Stimulated activated CD4-positive, alpha-beta T cell treated with anti-CD3 and anti-CD28 coated beads, Interleukin-15, amount 100 ng/mL, for 48 hours (primary cell): Measurements from ENCODE around the gene PDE6B.
"Not testable (repeated sequence)": the region's sequence is repeated elsewhere in the genome, so short reads cannot be mapped to it uniquely, and the experiment has no call there.

Experiments
- DNase-seq, 2 donors: peaks; one replicate each; pipeline ENCODE4 v3.0.0-alpha.2; 2020; ENCODE audit warnings: low read depth in 2 of 2

Gene PDE6B

DNA sequence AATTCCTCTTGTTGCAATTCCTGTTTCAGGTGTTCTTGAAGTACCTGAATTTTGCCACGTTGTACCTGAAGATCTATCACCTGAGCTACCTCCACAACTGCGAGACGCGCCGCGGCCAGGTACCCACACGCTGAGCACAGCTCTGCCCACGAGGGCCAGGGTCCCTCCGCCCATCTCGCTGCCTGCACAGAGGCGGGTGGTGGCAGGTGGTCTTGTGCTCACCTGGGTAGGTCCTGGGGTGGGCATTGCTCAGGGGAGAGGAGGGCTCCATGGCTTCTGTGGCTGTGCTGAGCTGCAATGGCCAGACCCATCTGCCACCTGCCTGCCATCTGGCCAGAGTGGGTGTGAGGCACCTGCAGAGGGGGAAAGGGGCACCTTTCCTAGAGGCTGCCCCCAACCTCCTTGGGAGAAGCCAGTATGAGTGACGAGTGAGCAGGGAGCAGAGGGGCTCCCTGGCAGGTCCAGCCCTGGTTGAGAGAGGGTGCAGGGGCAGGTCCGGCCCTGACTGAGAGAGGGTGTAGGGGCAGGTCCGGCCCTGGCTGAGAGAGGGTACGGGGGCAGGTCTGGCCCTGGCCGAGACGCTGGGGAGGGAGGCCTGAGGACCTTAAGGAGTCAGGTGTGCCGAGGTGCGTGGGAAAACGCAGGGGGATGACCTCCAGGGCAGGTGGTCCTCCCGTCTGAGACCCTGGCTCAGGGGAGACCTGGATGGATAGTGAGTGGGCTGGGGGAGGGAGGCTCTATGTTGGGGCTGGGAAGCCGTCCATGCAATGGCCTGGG, 10.7 kb downstream of the PDE6B start:
- DNase-seq, result no peak

DNA sequence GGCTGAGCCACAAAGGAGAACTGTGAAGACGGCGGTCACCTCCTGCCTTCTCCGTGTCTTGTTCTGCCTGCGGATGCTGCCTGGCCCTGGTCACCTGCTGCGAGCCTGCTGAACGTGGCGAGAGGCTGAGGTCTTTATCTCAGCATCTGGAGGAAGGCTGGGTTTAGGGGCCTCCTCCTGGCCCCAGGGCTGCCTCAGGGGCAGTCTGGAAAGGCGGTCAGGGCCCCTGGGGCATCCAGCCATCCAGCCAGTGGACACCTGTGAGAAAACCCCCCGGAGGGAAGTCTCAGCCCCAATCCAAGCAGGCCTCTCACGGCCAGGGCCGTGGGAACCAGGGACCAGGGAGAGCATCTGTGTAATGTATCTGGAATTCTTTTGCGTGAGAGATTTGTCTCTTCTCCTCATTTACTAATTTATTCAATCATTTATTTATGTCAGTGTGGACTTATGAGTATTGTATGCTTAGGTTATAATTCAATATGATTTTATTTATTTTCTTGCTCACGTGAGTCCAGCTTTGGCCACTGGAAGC, 11.3 kb downstream of the PDE6B start:
- DNase-seq, result no peak

DNA sequence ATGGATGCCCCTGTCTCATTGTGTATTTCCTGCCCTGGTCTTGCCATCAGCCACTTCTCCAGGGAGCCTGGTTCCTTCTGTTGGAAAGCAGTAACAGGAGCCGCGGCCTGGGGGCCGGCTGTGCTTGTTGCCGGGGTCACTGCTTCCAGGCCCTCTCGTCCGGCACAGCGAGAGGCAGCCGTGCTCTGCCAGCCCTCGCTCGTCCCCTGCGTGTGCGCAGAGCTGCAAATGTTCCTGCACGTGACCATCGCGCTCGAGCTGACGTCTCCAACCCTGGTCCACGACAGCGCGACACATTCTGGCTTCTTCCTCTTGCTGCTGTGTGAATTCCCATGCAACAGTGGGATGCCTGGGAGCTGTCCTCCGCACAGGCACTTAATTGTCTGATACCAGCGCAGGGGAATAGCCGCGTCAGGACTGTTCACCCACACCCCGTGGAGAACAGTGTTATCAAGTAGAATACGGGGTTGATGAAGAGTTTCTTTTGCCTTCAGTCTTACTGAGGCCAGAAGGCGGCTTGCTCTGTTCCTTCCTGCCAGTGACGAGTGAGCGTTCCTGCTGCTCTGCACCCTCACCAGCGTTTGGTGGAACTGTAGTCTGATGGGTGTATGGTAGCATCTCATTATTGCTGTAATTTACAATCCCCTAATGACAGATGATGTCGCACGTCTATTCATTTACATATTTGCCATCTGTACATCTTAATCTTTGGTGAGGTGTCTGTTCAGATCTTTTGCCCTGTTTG, 12.3 kb downstream of the PDE6B start:
- DNase-seq, result no peak

GRCh38 chr4:642366-642765, 17.0 kb downstream of the PDE6B start:
- not testable (repeated sequence) for DNase-seq

DNA sequence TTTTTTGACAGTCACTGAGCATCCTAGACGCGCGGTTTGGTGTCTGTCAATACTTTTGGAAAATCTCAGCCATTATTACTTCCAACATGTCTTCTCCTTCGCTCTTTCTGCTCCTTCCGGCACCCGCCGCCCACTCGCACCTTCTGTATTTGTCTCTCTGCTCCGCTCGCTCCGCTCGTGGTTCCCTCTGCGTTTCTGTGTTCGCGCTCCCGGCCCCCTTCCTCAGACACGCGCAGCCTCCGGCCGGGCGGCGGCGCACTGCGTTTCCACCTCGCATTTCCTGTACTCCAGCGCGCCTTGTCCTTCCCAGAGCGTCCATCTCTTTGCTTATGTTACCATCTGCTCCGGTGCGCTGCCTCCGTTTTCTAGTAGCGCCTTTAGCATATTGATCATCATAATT, 21.1 kb downstream of the PDE6B start:
- DNase-seq, result peak in 1 of 2 donors; percentile 30

DNA sequence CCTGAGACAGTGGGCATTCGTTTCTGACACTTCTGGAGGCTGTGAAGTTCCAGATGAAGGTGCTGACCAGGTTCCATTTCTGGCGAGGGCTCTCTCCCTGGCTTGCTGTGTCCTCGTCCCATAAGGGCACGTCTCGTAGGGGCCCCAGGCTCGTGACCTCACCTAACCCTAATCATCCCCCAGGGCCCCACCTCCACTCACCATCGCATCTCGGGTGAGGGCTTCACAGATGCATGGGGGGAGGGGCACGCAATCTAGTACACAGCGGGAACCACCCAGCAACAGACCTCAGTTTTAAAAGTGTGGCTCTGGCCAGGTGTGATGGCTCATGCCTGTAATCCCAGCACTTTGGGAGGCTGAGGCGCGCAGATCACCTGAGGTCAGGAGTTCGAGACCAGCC, 22.1 kb downstream of the PDE6B start:
- DNase-seq, result no peak

DNA sequence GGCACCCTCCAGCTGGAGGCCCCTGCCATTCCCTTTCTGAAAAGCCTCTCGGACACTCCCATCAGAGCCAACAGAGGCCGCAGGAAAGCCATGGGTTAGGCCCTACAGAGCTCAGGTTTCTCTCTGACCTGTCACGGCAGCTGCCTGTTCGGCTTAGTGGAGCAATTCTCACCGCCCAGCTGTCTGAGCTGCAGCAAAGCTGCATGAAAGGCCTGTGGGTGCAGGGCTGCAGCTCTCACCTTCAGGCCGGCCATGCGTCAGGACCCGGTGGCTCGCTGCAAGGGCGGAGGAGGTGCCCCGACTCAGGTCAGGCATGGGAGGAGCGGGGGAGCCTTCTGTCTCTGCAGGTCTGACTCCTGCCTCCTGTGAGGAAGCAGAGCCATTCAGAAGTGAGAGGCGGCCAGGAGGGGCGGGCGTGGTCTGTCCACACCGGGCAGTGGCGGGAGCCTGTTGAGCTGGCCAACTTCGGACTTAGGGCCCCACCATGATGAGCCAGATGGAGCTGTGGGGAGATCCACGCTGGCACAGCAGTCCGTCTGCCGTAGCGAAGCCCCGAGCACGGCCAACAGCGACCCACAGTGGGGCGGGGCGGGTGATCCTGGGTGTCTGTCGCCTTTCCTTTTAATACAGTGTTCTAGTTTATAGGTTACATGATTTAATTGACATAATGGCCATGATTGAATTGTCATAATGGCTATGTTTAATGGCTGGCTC, 23.4 kb downstream of the PDE6B start:
- no peak for DNase-seq

GRCh38 chr4:649293-649625, 23.9 kb downstream of the PDE6B start:
- DNase-seq, result no peak

DNA sequence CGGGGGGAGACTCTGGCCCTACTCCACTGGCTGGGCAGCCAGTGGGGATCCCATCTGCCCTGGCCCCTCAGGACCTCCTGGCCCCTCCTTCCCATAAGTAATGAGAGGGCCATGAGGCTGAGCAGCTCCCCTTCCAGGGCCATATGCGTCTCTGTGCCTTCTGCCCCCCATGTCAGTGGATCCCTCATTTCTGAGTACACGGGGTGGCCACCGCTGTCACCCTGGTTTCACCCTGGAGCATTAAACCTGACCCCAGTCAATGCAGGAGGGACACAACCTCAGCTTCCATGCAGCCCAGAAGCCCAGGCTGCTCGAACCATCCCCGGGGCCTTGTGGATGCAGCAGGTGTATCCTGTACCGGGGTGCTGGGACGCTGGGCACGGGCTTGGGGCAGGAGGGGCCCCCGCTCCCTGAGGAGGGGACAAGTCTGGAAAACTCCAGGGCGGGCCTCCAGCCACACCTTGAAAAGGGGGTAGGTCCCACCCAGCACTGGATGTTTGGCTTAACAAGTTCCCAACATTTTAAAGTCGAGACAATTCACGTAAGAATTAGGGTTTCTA, 24.5 kb downstream of the PDE6B start:
- DNase-seq, result no peak

GRCh38 chr4:650461-650860, 25.1 kb downstream of the PDE6B start:
- no peak for DNase-seq

GRCh38 chr4:650951-651883, 25.8 kb downstream of the PDE6B start:
- no peak for DNase-seq

GRCh38 chr4:651884-652642, 26.7 kb downstream of the PDE6B start:
- DNase-seq, result no peak

- no peak for DNase-seq
Measured at GRCh38 chr4:653080-653821, 27.9 kb downstream of the PDE6B start.

DNA sequence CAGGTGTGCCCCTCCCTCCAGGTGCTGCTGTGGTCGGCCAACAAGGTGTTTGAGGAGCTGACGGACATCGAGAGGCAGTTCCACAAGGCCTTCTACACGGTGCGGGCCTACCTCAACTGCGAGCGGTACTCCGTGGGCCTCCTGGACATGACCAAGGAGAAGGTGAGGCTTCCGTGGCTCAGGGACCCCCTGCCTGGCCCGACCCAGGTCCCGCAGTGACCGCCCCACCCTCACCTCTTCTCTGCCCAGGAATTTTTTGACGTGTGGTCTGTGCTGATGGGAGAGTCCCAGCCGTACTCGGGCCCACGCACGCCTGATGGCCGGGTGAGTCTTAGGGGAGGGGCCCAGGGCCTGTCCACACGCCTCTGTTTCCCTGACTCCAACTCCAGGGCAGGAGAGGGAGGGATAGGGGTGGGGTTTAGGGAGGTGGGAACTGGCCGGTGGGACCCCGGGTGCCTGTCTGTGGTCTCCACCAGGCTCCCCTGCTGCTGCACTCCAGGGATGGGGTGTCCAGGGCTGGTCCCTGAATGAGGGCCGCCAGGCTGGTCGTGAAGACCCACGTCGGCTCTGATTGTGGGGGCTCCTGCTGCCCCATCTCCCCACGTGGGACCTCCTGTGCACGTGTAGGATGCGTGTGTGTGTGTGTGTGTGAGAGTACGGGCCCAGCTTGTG, 28.6 kb downstream of the PDE6B start:
- DNase-seq, result no peak

GRCh38 chr4:654503-654845, 29.1 kb downstream of the PDE6B start:
- DNase-seq, result no peak

DNA sequence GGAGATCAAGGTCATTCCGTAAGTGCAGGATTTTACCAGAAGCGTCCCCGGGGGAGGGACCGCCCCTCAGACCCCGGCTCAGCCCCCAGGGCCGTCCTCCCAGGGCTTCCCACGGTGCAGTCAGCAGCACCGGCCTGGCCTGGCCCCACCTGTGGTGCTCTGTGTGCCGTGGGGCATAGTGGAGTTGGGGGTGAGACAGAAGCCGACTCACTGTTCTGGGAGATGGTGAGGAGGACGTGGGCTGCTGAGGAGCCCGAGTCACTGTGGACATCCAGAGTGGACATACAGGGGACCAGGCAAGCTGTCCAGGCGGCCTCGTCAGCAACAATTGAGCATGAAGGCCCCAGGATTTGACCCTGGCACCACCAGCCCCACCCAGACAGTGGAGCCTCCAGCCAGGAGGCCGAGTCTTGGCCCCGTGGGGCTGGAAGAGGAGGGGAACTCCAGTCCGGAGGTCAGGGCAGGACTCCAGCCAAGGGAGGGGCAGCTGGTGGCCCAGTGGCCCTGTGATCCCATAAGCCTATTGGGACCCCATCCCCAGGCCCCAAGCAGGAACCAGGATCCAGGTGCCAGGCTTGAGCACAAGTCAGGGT, 29.6 kb downstream of the PDE6B start:
- no peak for DNase-seq

GRCh38 chr4:655464-656151, 30.2 kb downstream of the PDE6B start:
- no peak for DNase-seq
